ENCODE data around the gene ADCYAP1R1. TPM values are rescaled to one million over a fixed set of nuclear protein-coding genes. Genes with fewer than 3 reads are reported as not detected.

The ADCYAP1R1 gene
- total RNA-seq, 1 experiment from 2014 or later = not detected

- no peak overlapping the region for H3K27ac ChIP-seq
- H3K4me3 ChIP-seq = no peak overlapping the region
- peaks cover 16% of the 10 kb centered on the region; the same call in 1 of the 2 replicates for H3K27me3 ChIP-seq
These were observed 16.0 kb downstream of the ADCYAP1R1 start for GRCh38 chr7:31068006-31068675.

GRCh38 chr7:31069860-31070555 lies 17.9 kb downstream of the ADCYAP1R1 start:
- H3K27ac ChIP-seq = no peak overlapping the region
- H3K27me3 ChIP-seq = peaks cover 22% of the 10 kb centered on the region; the same call in 1 of the 2 replicates
- no peaks in the 10 kb centered on the region for H3K4me1 ChIP-seq
- no peaks in the 10 kb centered on the region for H3K36me3 ChIP-seq
- no peak overlapping the region for H3K4me3 ChIP-seq
- H3K9me3 ChIP-seq (replicated peaks) = no peaks in the 10 kb centered on the region
- no peak for DNase-seq

More at GRCh38 chr7:31068006-31068675, 16.0 kb downstream of the ADCYAP1R1 start:
- H3K9me3 ChIP-seq (replicated peaks) = no peaks in the 10 kb centered on the region
- H3K4me1 ChIP-seq = no peaks in the 10 kb centered on the region
- no peak for DNase-seq
- H3K36me3 ChIP-seq = no peaks in the 10 kb centered on the region

- no peaks in the 10 kb centered on the region for H3K9me3 ChIP-seq (replicated peaks)
- H3K4me1 ChIP-seq = no peaks in the 10 kb centered on the region
- no peak for DNase-seq
- no peak overlapping the region for H3K27ac ChIP-seq
- H3K27me3 ChIP-seq = peaks cover 19% of the 10 kb centered on the region; the same call in 1 of the 2 replicates
- H3K36me3 ChIP-seq = no peaks in the 10 kb centered on the region
- no peak overlapping the region for H3K4me3 ChIP-seq
These were observed 19.0 kb downstream of the ADCYAP1R1 start for GRCh38 chr7:31070991-31071644.

GRCh38 chr7:31071645-31072029 lies 19.5 kb downstream of the ADCYAP1R1 start:
- Histone ChIP-seq H3K4me1 (no peaks in the 10 kb centered on the region), H3K4me3 (no peak overlapping the region), H3K27ac (no peak overlapping the region), H3K27me3 (peaks cover 19% of the 10 kb centered on the region; the same call in 1 of the 2 replicates), H3K9me3 (replicated peaks) (no peaks in the 10 kb centered on the region), H3K36me3 (no peaks in the 10 kb centered on the region)
- DNase-seq = no peak

- Histone ChIP-seq H3K4me1 (no peaks in the 10 kb centered on the region), H3K27me3 (peaks cover 24% of the 10 kb centered on the region; the same call in 1 of the 2 replicates), H3K4me3 (no peak overlapping the region), H3K36me3 (no peaks in the 10 kb centered on the region), H3K9me3 (replicated peaks) (no peaks in the 10 kb centered on the region), H3K27ac (no peak overlapping the region)
- DNase-seq = no peak
These were observed 21.4 kb downstream of the ADCYAP1R1 start for GRCh38 chr7:31073326-31074119.

DNA sequence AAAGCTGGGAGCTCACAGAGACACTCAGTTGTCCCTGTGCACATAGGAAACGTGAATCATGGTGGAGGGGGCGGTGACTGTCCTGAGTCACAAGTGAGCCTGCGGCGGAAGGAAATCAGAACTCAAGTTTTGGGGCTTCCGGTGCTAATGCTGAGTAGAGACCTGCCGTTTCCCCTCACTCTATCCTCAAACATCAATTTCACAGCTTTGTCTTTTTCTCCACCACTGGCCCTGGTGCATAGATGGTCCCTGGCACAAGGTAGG lies 21.9 kb downstream of the ADCYAP1R1 start:
- Histone ChIP-seq H3K4me1 (no peaks in the 10 kb centered on the region), H3K27me3 (peaks cover 26% of the 10 kb centered on the region; the same call in 1 of the 2 replicates), H3K4me3 (no peak overlapping the region), H3K36me3 (no peaks in the 10 kb centered on the region), H3K27ac (no peak overlapping the region), H3K9me3 (replicated peaks) (no peaks in the 10 kb centered on the region)
- no peak for DNase-seq

GRCh38 chr7:31074403-31075085 lies 22.4 kb downstream of the ADCYAP1R1 start:
- H3K27ac ChIP-seq = no peak overlapping the region
- DNase-seq = no peak
- no peaks in the 10 kb centered on the region for H3K9me3 ChIP-seq (replicated peaks)
- peaks cover 31% of the 10 kb centered on the region; the same call in 1 of the 2 replicates for H3K27me3 ChIP-seq
- no peak overlapping the region for H3K4me3 ChIP-seq
- no peaks in the 10 kb centered on the region for H3K36me3 ChIP-seq
- H3K4me1 ChIP-seq = no peaks in the 10 kb centered on the region

DNA sequence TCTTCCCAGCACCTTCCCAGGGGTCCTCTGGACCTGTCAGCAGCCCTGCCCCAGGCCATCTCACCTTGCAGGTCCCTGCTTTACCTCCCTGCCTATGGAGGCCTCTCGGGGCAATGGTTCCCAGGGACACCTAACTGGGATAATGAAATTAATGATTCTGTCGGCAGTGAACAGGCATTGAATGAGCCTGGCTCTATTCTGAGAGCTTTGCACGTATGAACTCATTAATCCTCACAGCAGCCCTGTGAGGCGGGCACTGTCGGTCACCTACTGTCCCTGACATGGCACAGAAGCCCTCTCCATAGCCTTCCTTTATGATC lies 22.9 kb downstream of the ADCYAP1R1 start:
- Histone ChIP-seq H3K9me3 (replicated peaks) (no peaks in the 10 kb centered on the region), H3K36me3 (no peaks in the 10 kb centered on the region), H3K27ac (no peak overlapping the region), H3K4me3 (no peak overlapping the region), H3K4me1 (no peaks in the 10 kb centered on the region), H3K27me3 (peaks cover 32% of the 10 kb centered on the region; the same call in 1 of the 2 replicates)
- DNase-seq = no peak

- H3K4me3 ChIP-seq = no peak overlapping the region
- no peak overlapping the region for H3K27ac ChIP-seq
- peaks cover 24% of the 10 kb centered on the region; the same call in 1 of the 2 replicates for H3K27me3 ChIP-seq
- DNase-seq = no peak
- H3K4me1 ChIP-seq = no peaks in the 10 kb centered on the region
- H3K36me3 ChIP-seq = no peaks in the 10 kb centered on the region
- no peaks in the 10 kb centered on the region for H3K9me3 ChIP-seq (replicated peaks)
These were observed 23.9 kb downstream of the ADCYAP1R1 start for GRCh38 chr7:31076051-31076450.

DNA sequence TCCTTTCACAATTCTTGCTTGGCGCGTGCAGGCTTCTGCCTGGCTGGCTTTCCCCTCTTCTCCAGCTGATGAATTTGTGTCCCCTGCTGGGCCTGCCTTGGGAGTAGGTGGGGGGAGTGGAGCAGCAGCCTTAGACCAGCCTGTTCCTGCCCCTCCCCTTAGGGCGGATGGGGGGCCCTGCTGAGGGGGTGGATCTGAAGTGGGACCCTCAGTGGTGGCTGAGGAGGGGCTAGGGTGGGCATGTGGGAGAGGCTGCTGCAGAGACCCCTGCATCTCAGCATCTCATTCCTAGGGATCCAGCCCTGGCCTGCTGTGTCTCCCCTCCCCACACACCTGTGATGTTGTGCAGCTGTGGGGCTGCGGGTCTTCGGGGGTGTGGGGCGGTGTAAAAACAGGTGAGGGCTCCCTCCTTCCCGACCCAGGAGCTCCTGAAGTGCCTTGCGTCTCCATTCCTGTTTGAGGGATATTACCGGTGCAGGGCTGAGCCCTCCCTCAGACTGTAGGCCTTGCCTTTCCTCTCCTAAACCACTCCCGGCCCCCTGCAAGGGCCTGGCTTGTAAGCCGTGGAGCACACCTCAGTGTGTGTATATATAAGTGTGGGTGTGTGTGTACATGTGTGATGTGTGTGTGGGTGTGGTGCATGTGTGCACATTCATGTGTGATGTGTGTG lies 24.7 kb downstream of the ADCYAP1R1 start:
- H3K27me3 ChIP-seq = peaks cover 25% of the 10 kb centered on the region; the same call in 1 of the 2 replicates
- DNase-seq = no peak
- H3K36me3 ChIP-seq = no peaks in the 10 kb centered on the region
- H3K4me3 ChIP-seq = no peak overlapping the region
- H3K4me1 ChIP-seq = no peaks in the 10 kb centered on the region
- no peak overlapping the region for H3K27ac ChIP-seq
- no peaks in the 10 kb centered on the region for H3K9me3 ChIP-seq (replicated peaks)

DNA sequence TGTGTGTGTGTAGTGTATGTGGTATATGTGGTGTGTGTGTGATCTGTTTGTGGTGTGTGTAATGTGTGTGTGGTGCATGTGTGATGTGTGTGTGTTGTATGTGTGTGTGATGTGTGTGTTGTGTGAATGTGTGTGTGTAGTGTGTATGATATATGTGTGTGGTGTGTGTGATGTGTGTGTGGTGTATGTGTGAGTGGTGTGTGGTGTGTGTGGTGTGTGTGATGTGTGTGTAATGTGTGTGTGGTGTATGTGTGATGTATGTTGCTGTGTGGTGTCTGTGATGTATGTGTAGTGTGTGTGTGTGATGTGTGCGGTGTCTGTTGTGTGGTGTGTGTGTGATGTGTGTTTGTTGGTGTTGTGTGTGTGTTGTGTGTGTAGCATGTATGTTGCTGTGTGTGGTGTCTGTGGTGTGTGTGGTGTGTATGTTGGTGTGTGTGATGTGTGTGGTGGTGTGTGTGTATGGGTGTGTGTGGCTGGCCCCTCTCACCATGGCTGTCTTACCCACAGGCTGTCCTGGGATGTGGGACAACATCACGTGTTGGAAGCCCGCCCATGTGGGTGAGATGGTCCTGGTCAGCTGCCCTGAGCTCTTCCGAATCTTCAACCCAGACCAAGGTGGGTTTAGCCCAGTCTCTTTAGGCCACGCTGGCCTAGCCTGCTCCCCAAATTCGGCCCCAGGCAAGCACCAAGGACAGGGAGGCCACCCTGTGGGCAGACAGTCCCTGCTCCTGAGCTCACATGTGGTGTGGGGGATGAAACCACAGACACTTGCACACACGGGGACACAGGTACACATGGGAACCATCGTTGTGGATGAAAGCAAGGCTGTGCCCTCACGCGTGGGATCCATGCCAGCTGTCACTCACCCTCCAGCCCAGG lies 25.6 kb downstream of the ADCYAP1R1 start:
- Histone ChIP-seq H3K27ac (no peak overlapping the region), H3K4me3 (no peak overlapping the region), H3K9me3 (replicated peaks) (no peaks in the 10 kb centered on the region), H3K4me1 (no peaks in the 10 kb centered on the region), H3K36me3 (no peaks in the 10 kb centered on the region), H3K27me3 (peaks cover 28% of the 10 kb centered on the region; the same call in 1 of the 2 replicates)
- DNase-seq = no peak

DNA sequence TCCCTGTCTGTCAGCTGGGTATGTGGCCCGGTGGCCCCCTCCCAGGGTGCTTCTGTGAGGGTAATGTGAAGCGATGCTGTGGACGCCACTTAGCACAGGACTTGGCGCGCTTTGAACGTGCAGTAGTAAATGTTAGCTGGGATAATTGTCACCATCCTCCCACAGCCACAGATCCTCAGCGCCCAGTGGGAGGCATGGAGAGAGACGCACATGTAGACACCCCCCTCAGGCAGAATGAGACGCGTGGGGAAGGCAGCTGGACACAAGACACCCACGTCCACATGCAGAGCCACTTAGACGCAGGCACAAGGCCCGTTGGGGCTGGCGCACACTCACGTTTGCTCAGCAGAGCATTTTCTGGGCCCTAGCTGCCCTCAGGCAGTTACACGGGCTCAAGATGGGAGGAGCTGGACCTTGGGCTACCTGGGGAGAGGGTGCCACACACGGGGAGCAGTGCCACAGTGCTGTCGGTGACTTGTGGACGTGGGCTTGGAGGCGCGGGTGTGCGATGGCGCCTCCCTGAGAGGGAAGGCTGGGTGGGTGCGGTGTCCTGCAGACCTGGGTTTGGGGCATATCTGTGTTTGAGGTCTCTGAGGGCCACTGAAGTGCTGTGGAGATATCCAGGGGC lies 26.4 kb downstream of the ADCYAP1R1 start:
- no peaks in the 10 kb centered on the region for H3K9me3 ChIP-seq (replicated peaks)
- H3K27ac ChIP-seq = no peak overlapping the region
- H3K4me1 ChIP-seq = no peaks in the 10 kb centered on the region
- DNase-seq = no peak
- H3K4me3 ChIP-seq = no peak overlapping the region
- no peaks in the 10 kb centered on the region for H3K36me3 ChIP-seq
- peaks cover 28% of the 10 kb centered on the region; the same call in 1 of the 2 replicates for H3K27me3 ChIP-seq

All from SJCRH30 (cell line).